HFF-Myc (cell line): ENCODE measurements around the gene ATG16L1.

Source experiments
- DNase-seq: peaks from one replicate; pipeline ENCODE4 v3.0.0-alpha.2; 2011; ENCODE audit warnings: low read depth; ENCODE audit errors: extremely low read depth
- H3K4me3 ChIP-seq: replicated peaks from 2 replicates; pipeline ENCODE4 v1.5.1; 2011; ENCODE audit warnings: low read depth, mild to moderate bottlenecking, control low read depth, low read length
- TF ChIP-seq, protein P1 (sequence below): IDR thresholded peaks from 2 replicates; pipeline ENCODE4 v1.5.1; 2012; ENCODE audit warnings: mild to moderate bottlenecking, low read depth, low read length, control low read depth; ENCODE audit errors: missing control alignments

Gene ATG16L1

DNA sequence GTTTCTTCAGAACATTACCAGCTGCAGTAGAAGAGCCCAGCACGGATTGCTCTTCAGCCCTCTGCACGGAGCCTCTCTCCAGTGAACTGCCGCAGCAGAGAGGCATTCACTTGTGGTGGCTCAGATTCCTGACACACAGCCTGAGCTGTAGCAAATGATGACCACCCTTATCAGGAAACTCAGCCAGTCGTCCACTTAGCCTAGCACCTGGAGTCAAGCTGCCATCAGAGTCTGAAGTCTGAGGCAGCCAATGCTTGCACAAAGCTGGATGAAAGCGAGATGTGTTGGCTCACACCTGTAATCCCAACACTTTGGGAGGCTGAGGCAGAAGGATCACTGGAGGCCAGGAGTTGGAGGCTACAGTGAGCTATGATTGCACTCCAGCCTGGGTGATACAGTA is 44.4 kb downstream of the ATG16L1 start:
- TF ChIP-seq, protein P1, sequence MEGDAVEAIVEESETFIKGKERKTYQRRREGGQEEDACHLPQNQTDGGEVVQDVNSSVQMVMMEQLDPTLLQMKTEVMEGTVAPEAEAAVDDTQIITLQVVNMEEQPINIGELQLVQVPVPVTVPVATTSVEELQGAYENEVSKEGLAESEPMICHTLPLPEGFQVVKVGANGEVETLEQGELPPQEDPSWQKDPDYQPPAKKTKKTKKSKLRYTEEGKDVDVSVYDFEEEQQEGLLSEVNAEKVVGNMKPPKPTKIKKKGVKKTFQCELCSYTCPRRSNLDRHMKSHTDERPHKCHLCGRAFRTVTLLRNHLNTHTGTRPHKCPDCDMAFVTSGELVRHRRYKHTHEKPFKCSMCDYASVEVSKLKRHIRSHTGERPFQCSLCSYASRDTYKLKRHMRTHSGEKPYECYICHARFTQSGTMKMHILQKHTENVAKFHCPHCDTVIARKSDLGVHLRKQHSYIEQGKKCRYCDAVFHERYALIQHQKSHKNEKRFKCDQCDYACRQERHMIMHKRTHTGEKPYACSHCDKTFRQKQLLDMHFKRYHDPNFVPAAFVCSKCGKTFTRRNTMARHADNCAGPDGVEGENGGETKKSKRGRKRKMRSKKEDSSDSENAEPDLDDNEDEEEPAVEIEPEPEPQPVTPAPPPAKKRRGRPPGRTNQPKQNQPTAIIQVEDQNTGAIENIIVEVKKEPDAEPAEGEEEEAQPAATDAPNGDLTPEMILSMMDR = no peak
- no peak overlapping the region for H3K4me3 ChIP-seq
- DNase-seq = no peak

DNA sequence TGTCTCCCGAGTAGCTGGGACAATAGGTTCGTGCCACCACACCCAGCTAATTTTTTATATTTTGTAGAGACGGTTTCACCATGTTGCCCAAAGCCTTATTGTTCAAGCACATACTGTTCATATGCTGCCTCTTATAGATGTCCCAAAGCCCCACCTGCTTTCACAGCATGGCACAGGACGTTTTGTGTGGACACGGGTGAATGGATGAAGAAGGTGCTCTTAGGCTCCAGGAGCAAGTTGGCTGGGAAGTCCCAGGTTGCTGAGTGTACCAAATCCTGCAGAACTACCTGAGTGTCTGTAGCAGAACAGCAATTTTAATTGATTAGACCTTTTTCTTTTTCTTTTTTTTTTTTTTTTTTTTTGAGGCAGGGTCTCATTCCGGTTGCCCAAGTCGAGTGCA is 45.6 kb downstream of the ATG16L1 start:
- no peak overlapping the region for H3K4me3 ChIP-seq
- DNase-seq = no peak
- TF ChIP-seq, protein P1 = no peak

DNA sequence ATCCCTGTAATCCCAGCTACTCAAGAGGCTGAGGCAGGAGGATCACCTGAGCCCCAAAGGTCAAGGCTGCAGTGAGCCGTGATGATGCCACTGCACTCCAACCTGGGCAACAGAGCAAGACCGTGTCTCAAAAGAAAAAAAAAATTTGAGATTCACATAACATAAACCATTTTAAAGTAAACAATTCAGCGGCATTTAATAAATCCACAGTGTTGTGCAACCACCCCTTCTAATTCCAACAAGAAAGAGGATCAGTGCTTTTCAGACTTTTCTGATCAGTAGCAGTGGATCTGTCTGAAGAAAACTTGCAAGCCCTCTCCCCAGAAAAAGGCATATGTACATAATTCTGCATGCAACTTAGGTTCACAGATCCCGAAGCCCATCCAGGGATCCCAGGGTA is 48.9 kb downstream of the ATG16L1 start:
- DNase-seq = no peak
- H3K4me3 ChIP-seq = no peak overlapping the region
- TF ChIP-seq, protein P1 = no peak

DNA sequence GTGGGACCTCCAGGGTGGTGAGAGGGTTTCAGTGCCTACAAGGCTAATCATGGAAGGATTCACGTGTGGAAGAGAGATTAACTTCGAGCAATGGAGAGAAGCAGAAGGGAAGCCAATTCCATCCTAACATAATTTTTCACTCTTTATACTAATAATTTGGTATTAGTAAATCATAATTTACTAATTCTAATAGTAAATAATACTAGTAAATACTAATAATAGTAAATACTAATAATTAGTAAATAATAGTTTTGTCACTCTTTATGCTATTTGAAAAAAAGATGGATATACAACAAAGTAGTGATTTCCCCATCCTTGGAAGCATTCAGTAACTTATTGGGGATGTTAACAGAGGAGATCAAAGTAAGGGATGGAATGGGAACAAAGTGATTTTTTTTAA is 49.8 kb downstream of the ATG16L1 start:
- TF ChIP-seq, protein P1 = no peak
- no peak overlapping the region for H3K4me3 ChIP-seq

DNA sequence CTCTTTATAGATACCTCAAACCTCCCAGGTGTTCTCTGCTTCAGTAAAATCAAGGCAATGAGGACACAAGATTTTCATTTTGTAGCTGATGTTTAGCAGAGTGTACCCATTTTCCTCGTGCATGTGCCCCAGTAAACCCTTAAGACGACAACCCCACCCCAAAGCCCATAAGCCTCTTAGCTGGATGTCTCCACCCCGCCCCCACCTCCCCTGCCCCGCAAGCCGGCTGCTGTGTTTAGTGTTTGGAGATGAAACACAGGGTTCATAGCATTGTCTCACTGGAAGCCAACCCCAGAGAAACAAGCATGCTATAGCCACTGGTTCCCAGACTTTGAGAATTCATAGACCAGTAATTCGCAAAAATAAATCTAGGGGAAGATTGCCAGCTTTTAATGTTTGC is 50.3 kb downstream of the ATG16L1 start:
- TF ChIP-seq, protein P1 = no peak

More for the DNA sequence above, 49.8 kb downstream of the ATG16L1 start:
- DNase-seq = no peak

DNA sequence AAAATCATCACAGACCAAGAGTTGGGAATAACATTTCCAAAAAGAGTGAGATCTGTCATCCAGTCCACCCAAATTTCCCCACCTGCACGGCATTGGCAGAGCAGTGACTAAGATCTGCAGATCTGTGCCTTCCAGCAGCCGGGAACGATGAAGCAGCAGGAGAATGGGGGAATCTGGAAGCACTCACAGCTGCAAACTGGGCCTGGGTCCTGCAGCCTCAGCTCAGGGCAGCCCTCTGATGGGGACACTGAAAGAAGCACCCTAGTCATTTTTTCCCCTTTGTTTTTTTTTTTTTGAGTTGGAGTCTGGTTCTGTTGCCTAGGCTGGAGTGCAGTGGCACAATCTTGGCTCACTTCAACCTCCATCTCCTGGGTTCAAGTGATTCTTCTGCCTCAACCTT is 51.8 kb downstream of the ATG16L1 start:
- DNase-seq = no peak
- TF ChIP-seq, protein P1 = no peak
- H3K4me3 ChIP-seq = no peak overlapping the region

More for the DNA sequence above, 50.3 kb downstream of the ATG16L1 start:
- DNase-seq = no peak
- H3K4me3 ChIP-seq = no peak overlapping the region

DNA sequence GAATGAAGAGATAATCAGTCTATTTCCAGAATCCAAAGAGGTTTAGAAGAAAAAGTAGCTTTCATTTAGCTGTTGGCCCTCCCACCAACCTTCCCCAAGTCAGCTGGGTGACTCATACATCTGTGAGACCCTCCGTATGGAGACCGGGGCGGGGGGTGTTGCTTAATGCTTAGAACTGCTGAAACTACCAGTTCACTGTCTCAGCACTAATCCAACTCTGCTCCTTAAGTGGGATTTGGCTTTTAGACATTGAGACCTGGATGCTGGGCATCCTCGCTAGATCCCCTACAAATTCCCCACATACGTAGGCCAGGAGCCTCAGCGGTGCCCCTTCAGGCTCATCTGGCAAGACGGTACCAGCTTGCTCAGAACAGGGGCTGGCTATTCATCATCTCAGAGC is 56.1 kb downstream of the ATG16L1 start, which contains the start of gene SAG:
Gene SAG (plus strand): TSS at position 252 of the 400 bp plus-strand sequence. CDS start 1,374 bp downstream, outside the sequence.
- no peak for DNase-seq
- TF ChIP-seq, protein P1 = no peak
- H3K4me3 ChIP-seq = no peak within 1 kb of the TSS
